Loucy (cell line): ENCODE data around the gene CGREF1.

Experiments
- H2AFZ ChIP-seq: fragments of 200-600 bp; sonication (generic); 2 replicates; pipeline ENCODE4 v1.6.0; 2016; ENCODE audit warnings: antibody characterized with exemption, mild to moderate bottlenecking, low read length, moderate library complexity
- H3F3A ChIP-seq: fragments of 200-600 bp; 2 replicates; pipeline ENCODE4 v1.6.0; 2016; ENCODE audit warnings: antibody characterized with exemption, low read depth, mild to moderate bottlenecking
- H3K27me3 ChIP-seq: fragments of 200-600 bp; sonication (generic); 2 replicates; pipeline ENCODE4 v1.6.1; 2014; ENCODE audit warnings: low read length, mild to moderate bottlenecking; ENCODE audit not compliant: insufficient read depth, poor library complexity, severe bottlenecking
- H3K36me3 ChIP-seq: fragments of 200-600 bp; sonication (generic); 2 replicates; pipeline ENCODE4 v1.6.1; 2016; ENCODE audit warnings: low read length; ENCODE audit not compliant: insufficient read depth
- H3K4me1 ChIP-seq: fragments of 200-600 bp; sonication (generic); 2 replicates; pipeline ENCODE4 v1.5.1; 2014; ENCODE audit warnings: low read length, mild to moderate bottlenecking; ENCODE audit not compliant: insufficient read depth, poor library complexity, severe bottlenecking
- H3K4me2 ChIP-seq: fragments of 200-600 bp; sonication (generic); 2 replicates; pipeline ENCODE4 v1.6.0; 2014; ENCODE audit warnings: antibody characterized with exemption, low read length, low read depth, mild to moderate bottlenecking; ENCODE audit not compliant: poor library complexity, severe bottlenecking
- H3K4me3 ChIP-seq: fragments of 200-600 bp; sonication (generic); 2 replicates; pipeline ENCODE4 v1.5.1; 2014; ENCODE audit warnings: low read length, mild to moderate bottlenecking, mixed read lengths; ENCODE audit not compliant: poor library complexity, severe bottlenecking
- H3K79me2 ChIP-seq: fragments of 200-600 bp; sonication (generic); 2 replicates; pipeline ENCODE4 v1.6.1; 2014; ENCODE audit warnings: low read length; ENCODE audit not compliant: insufficient read depth
- H3K9ac ChIP-seq: fragments of 200-600 bp; sonication (generic); 2 replicates; pipeline ENCODE4 v1.6.0; 2014; ENCODE audit warnings: mild to moderate bottlenecking, low read depth, low read length, moderate library complexity; ENCODE audit not compliant: poor library complexity, severe bottlenecking
- H3K9me2 ChIP-seq: fragments of 200-600 bp; sonication (generic); replicated peaks from 2 replicates; pipeline ENCODE4 v1.6.1; 2016; ENCODE audit warnings: low read depth, low read length, mixed read lengths
- H3K9me3 ChIP-seq: fragments of 200-600 bp; sonication (generic); 2 replicates; pipeline ENCODE4 v1.6.1; 2014; ENCODE audit warnings: mild to moderate bottlenecking, antibody characterized with exemption, low read length, low read depth; ENCODE audit not compliant: insufficient read depth
- H4K20me1 ChIP-seq: fragments of 200-600 bp; sonication (generic); 2 replicates; pipeline ENCODE4 v1.6.0; 2014; ENCODE audit warnings: antibody characterized with exemption, low read length, mild to moderate bottlenecking; ENCODE audit not compliant: insufficient read depth, poor library complexity, severe bottlenecking
- EZH2phosphoT487 ChIP-seq: fragments of 200-600 bp; IDR thresholded peaks from 2 replicates; pipeline ENCODE4 v1.6.1; 2018; ENCODE audit warnings: antibody characterized with exemption, mild to moderate bottlenecking, moderate library complexity, borderline replicate concordance
- TF ChIP-seq, protein P1 (sequence below): fragments of 200-600 bp; sonication (generic); conservative IDR thresholded peaks from 2 replicates; pipeline ENCODE4 v1.5.1; 2014; ENCODE audit warnings: mild to moderate bottlenecking, antibody characterized with exemption, low read length

The CGREF1 gene

GRCh38 chr2:27127883-27128667 is 9.1 kb upstream of the CGREF1 start:
- Histone ChIP-seq H2AFZ (no peak overlapping the region), H4K20me1 (peaks cover 4% of the 10 kb centered on the region), H3K9me2 (no peaks in the 10 kb centered on the region), H3K4me3 (no peak overlapping the region), H3K4me2 (no peak overlapping the region), H3K27me3 (no peaks in the 10 kb centered on the region), H3K79me2 (peaks cover 17% of the 10 kb centered on the region), H3K4me1 (peaks cover 13% of the 10 kb centered on the region), H3K9me3 (no peaks in the 10 kb centered on the region), H3K9ac (no peak overlapping the region), H3F3A (no peaks in the 10 kb centered on the region), H3K36me3 (peaks cover 10% of the 10 kb centered on the region; the same call in 1 of the 2 replicates)
- TF ChIP-seq, protein P1, sequence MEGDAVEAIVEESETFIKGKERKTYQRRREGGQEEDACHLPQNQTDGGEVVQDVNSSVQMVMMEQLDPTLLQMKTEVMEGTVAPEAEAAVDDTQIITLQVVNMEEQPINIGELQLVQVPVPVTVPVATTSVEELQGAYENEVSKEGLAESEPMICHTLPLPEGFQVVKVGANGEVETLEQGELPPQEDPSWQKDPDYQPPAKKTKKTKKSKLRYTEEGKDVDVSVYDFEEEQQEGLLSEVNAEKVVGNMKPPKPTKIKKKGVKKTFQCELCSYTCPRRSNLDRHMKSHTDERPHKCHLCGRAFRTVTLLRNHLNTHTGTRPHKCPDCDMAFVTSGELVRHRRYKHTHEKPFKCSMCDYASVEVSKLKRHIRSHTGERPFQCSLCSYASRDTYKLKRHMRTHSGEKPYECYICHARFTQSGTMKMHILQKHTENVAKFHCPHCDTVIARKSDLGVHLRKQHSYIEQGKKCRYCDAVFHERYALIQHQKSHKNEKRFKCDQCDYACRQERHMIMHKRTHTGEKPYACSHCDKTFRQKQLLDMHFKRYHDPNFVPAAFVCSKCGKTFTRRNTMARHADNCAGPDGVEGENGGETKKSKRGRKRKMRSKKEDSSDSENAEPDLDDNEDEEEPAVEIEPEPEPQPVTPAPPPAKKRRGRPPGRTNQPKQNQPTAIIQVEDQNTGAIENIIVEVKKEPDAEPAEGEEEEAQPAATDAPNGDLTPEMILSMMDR = no peak
- TF ChIP-seq EZH2phosphoT487 = no peak

- TF ChIP-seq, protein P1 = no peak
- TF ChIP-seq EZH2phosphoT487 = no peak
- H3K4me1 ChIP-seq = peaks cover 5% of the 10 kb centered on the region
- no peaks in the 10 kb centered on the region for H3K79me2 ChIP-seq
- no peaks in the 10 kb centered on the region for H3F3A ChIP-seq
- no peaks in the 10 kb centered on the region for H4K20me1 ChIP-seq
- no peak overlapping the region for H2AFZ ChIP-seq
- no peaks in the 10 kb centered on the region for H3K27me3 ChIP-seq
- H3K9ac ChIP-seq = no peak overlapping the region
- H3K36me3 ChIP-seq = peaks cover 2% of the 10 kb centered on the region; the same call in 1 of the 2 replicates
- no peaks in the 10 kb centered on the region for H3K9me2 ChIP-seq
- no peak overlapping the region for H3K4me3 ChIP-seq
- no peak overlapping the region for H3K4me2 ChIP-seq
- no peaks in the 10 kb centered on the region for H3K9me3 ChIP-seq
Measured at GRCh38 chr2:27126252-27126710, 7.4 kb upstream of the CGREF1 start.

DNA sequence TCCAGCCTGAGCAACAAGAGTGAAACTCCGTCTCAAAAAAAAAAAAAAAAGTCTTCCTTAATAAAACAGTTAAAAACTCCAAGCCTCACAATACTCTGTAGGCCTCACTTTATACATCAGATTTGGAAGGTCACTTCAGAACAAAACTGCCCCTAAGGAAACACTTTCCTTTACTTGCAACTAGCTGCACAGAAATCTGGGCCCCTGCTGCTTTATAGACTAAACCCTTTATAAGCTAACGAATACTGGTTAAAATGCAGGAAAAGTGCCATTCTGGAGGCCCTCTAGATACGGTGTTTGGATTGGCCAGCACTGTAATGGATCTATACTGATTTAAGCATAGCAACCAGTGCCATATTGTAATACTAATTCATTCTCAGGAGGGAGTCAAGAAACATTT is 6.2 kb upstream of the CGREF1 start:
- Histone ChIP-seq H2AFZ (no peak overlapping the region), H3K4me1 (peaks cover 5% of the 10 kb centered on the region), H3K79me2 (no peaks in the 10 kb centered on the region), H4K20me1 (no peaks in the 10 kb centered on the region), H3K4me3 (no peak overlapping the region), H3K9me3 (no peaks in the 10 kb centered on the region), H3K36me3 (no peaks in the 10 kb centered on the region; the same call in 1 of the 2 replicates), H3K4me2 (no peak overlapping the region), H3K27me3 (no peaks in the 10 kb centered on the region), H3K9ac (no peak overlapping the region), H3F3A (no peaks in the 10 kb centered on the region), H3K9me2 (no peaks in the 10 kb centered on the region)
- no peak for TF ChIP-seq EZH2phosphoT487
- TF ChIP-seq, protein P1 = no peak
